HEK293T (cell line): ENCODE data around the gene TRERF1.
"Not testable (repeated sequence)": the region's sequence is repeated elsewhere in the genome, so short reads cannot be mapped to it uniquely, and the experiment has no call there.

Experiments
- CTCF ChIA-PET: fragments of 350-600 bp; formaldehyde crosslinking; extraction: SDS; loops from one replicate; lab custom pipeline; 2021; ENCODE audit warnings: antibody characterized with exemption, inconsistent platforms; lab: Yijun Ruan, JAX
- POLR2A ChIA-PET: fragments of 350-600 bp; formaldehyde crosslinking; extraction: SDS; loops from one replicate; lab custom pipeline; 2020; ENCODE audit warnings: antibody characterized with exemption, inconsistent platforms; lab: Yijun Ruan, JAX
- DNase-seq: peaks from one replicate; pipeline ENCODE4 v3.0.0; 2012; ENCODE audit warnings: mixed read lengths; ENCODE audit errors: extremely low spot score
- ARNT ChIP-seq: fragments of 450-650 bp; IDR thresholded peaks from 2 replicates; pipeline ENCODE4 v1.6.1; 2017; ENCODE audit warnings: mild to moderate bottlenecking
- BHLHE40 ChIP-seq: fragments of 450-650 bp; IDR thresholded peaks from 2 replicates; pipeline ENCODE4 v1.6.1; 2016; ENCODE audit warnings: mild to moderate bottlenecking, moderate library complexity, borderline replicate concordance
- CTBP1 ChIP-seq: fragments of 450-650 bp; IDR thresholded peaks from 2 replicates; pipeline ENCODE4 v1.6.1; 2016; ENCODE audit warnings: borderline replicate concordance
- ELF4 ChIP-seq: fragments of 450-650 bp; IDR thresholded peaks from 2 replicates; pipeline ENCODE4 v1.6.1; 2017; ENCODE audit warnings: antibody characterized with exemption
- FOXA1 ChIP-seq: fragments of 450-650 bp; IDR thresholded peaks from 2 replicates; pipeline ENCODE4 v1.6.1; 2016; ENCODE audit warnings: mild to moderate bottlenecking
- FOXK2 ChIP-seq: fragments of 450-650 bp; IDR thresholded peaks from 2 replicates; pipeline ENCODE4 v1.6.1; 2016; ENCODE audit warnings: mild to moderate bottlenecking
- FOXM1 ChIP-seq: fragments of 450-650 bp; IDR thresholded peaks from 2 replicates; pipeline ENCODE4 v1.6.1; 2017; ENCODE audit warnings: mild to moderate bottlenecking, borderline replicate concordance
- HDGF ChIP-seq: fragments of 450-650 bp; IDR thresholded peaks from 2 replicates; pipeline ENCODE4 v1.6.1; 2017; ENCODE audit warnings: antibody characterized with exemption, borderline replicate concordance
- L3MBTL2 ChIP-seq: fragments of 450-650 bp; conservative IDR thresholded peaks from 2 replicates; pipeline ENCODE4 v1.6.1; 2016; ENCODE audit warnings: mild to moderate bottlenecking
- LEF1 ChIP-seq: fragments of 450-650 bp; IDR thresholded peaks from 2 replicates; pipeline ENCODE4 v1.6.1; 2017; ENCODE audit warnings: mild to moderate bottlenecking, borderline replicate concordance
- NFRKB ChIP-seq: fragments of 450-650 bp; IDR thresholded peaks from 2 replicates; pipeline ENCODE4 v1.6.1; 2016; ENCODE audit warnings: mild to moderate bottlenecking, moderate library complexity
- PKNOX1 ChIP-seq: fragments of 450-650 bp; IDR thresholded peaks from 2 replicates; pipeline ENCODE4 v1.6.1; 2016
- SP1 ChIP-seq: fragments of 450-650 bp; IDR thresholded peaks from 2 replicates; pipeline ENCODE4 v1.6.1; 2017
- SUZ12 ChIP-seq: fragments of 450-650 bp; IDR thresholded peaks from 2 replicates; pipeline ENCODE4 v1.6.1; 2016; ENCODE audit warnings: mild to moderate bottlenecking
- TARDBP ChIP-seq: fragments of 450-650 bp; IDR thresholded peaks from 2 replicates; pipeline ENCODE4 v1.6.1; 2016
- ZNF384 ChIP-seq: fragments of 450-650 bp; IDR thresholded peaks from 2 replicates; pipeline ENCODE4 v1.6.1; 2016

Gene TRERF1

GRCh38 chr6:42482174-42482573 is 30.4 kb upstream of the TRERF1 start:
- CTCF ChIA-PET: no interaction called here
- POLR2A ChIA-PET: no interaction called here
- no peak for TF ChIP-seq LEF1
- no peak for TF ChIP-seq SP1
- no peak for TF ChIP-seq ARNT
- TF ChIP-seq CTBP1: no peak
- no peak for DNase-seq

GRCh38 chr6:42471714-42472113 is 20.0 kb upstream of the TRERF1 start:
- CTCF ChIA-PET: no interaction called here
- no peak for TF ChIP-seq TARDBP
- no peak for TF ChIP-seq CTBP1
- TF ChIP-seq ZNF384: no peak
- TF ChIP-seq ARNT: no peak
- no peak for TF ChIP-seq ELF4
- no peak for TF ChIP-seq SUZ12
- TF ChIP-seq HDGF: no peak
- no peak for DNase-seq
- POLR2A ChIA-PET: no interaction called here

GRCh38 chr6:42471142-42471541 is 19.4 kb upstream of the TRERF1 start:
- no peak for DNase-seq
- TF ChIP-seq CTBP1 (no peak), SUZ12 (no peak), HDGF (no peak), PKNOX1 (no peak), ARNT (no peak), FOXA1 (no peak), SP1 (no peak)
- POLR2A ChIA-PET: no interaction called here
- CTCF ChIA-PET: no interaction called here

- TF ChIP-seq ZNF384: no peak
- no peak for TF ChIP-seq FOXK2
- no peak for TF ChIP-seq BHLHE40
- no peak for TF ChIP-seq FOXM1
- no peak for TF ChIP-seq PKNOX1
- no peak for TF ChIP-seq SP1
- TF ChIP-seq ELF4: no peak
- no peak for TF ChIP-seq L3MBTL2
- TF ChIP-seq HDGF: no peak
- CTCF ChIA-PET: no interaction called here
- no peak for DNase-seq
- POLR2A ChIA-PET: no interaction called here
Measured at GRCh38 chr6:42468273-42468672, 16.5 kb upstream of the TRERF1 start.

- no peak for TF ChIP-seq FOXM1
- TF ChIP-seq ELF4: no peak
- no peak for TF ChIP-seq SP1
- TF ChIP-seq ARNT: no peak
- TF ChIP-seq FOXK2: no peak
- no peak for TF ChIP-seq BHLHE40
- no peak for TF ChIP-seq HDGF
- no peak for TF ChIP-seq LEF1
- TF ChIP-seq FOXA1: no peak
- TF ChIP-seq PKNOX1: no peak
- no peak for TF ChIP-seq TARDBP
- no peak for TF ChIP-seq L3MBTL2
- TF ChIP-seq NFRKB: no peak
- TF ChIP-seq CTBP1: no peak
- DNase-seq: no peak
- POLR2A ChIA-PET: no interaction called here
- CTCF ChIA-PET: no interaction called here
Measured at GRCh38 chr6:42467651-42468050, 15.9 kb upstream of the TRERF1 start.

GRCh38 chr6:42466470-42466869 is 14.7 kb upstream of the TRERF1 start:
- POLR2A ChIA-PET, DNase-seq, CTCF ChIA-PET: not testable (repeated sequence)

- DNase-seq: no peak
- ChIA-PET POLR2A (no interaction called here), CTCF (no interaction called here)
- TF ChIP-seq L3MBTL2 (no peak), ZNF384 (0 out of 2 replicates have a peak, but pooled peaks have one; percentile 35)
Measured at GRCh38 chr6:42462474-42462972, 10.8 kb upstream of the TRERF1 start.

- DNase-seq: no peak
- ChIA-PET CTCF (interaction anchor here (1.0 kb wide), 1 partner anchor 49 kb away, joined by 3 read pairs; no protein-coding TSS in a partner anchor), POLR2A (no interaction called here)
- TF ChIP-seq CTBP1 (no peak), FOXK2 (no peak), TARDBP (no peak), ELF4 (no peak)
Measured at GRCh38 chr6:42460883-42461282, 9.2 kb upstream of the TRERF1 start.
